HL-60 (cell line): ENCODE data around the gene ARL4D.

ENCODE experiments used
- CTCF ChIP-seq: IDR thresholded peaks from one replicate; pipeline ENCODE4 v1.5.1; 2011; ENCODE audit warnings: low read length, control low read depth, inconsistent platforms; ENCODE audit not compliant: insufficient read depth
- GABPA ChIP-seq: IDR thresholded peaks from 2 replicates; pipeline ENCODE4 v1.6.1; 2012; ENCODE audit warnings: low read depth
- POLR2AphosphoS5 ChIP-seq: IDR thresholded peaks from 2 replicates; pipeline ENCODE4 v1.6.1; 2012; ENCODE audit warnings: low read depth
- REST ChIP-seq: IDR thresholded peaks from 2 replicates; pipeline ENCODE4 v1.6.1; 2012; ENCODE audit warnings: low read depth; ENCODE audit not compliant: insufficient replicate concordance

GRCh38 chr17:43437756-43438155 lies 39.0 kb downstream of the ARL4D start:
- no peak for TF ChIP-seq CTCF
- no peak for TF ChIP-seq POLR2AphosphoS5
- TF ChIP-seq REST: no peak
- TF ChIP-seq GABPA: no peak
